Measurements from ENCODE around the gene ENHO. TPM values are rescaled to one million over a fixed set of nuclear protein-coding genes. Genes with fewer than 3 reads are reported as not detected.

ENHO gene
- polyA plus RNA-seq, 3 donors, result 2.3 to 3.2 (median 2.7) TPM

DNA sequence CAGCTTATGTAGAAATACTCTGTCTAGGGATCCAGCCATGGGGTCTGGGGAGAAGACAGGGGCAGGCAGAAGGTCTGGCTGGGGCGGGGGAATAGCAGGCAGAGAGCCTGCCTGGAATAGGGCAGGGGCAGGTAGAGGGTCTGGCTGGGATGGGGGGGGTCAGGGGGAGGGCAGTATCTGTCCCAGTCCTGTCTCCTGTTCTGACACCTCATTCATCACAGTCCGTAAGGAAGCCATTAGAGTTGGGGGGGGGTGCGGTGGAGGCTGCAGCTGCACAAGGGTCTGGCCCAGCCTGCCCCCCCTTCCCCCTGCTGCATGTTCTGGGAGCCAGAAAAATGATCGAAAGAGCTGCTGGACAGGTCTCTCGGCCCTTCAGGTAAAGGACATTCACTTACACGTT is 34.2 kb upstream of the ENHO start:
- H3K9me3 ChIP-seq (replicated peaks in 1 of 2; ENCODE audit: control insufficient read depth in 1 of 2, insufficient read depth in 1 of 2, low read length in 2 of 2), result peaks cover 0 to under 1% of the 10 kb centered on the region in 2 donors
- H3K9ac ChIP-seq (ENCODE audit: insufficient read depth, low read length, poor library complexity, severe bottlenecking), result no peak overlapping the region
- intact Hi-C loops (cut with micrococcal nuclease), result no loop called here
- no peaks in the 10 kb centered on the region for H3K36me3 ChIP-seq (replicated peaks in 1 of 2; ENCODE audit: control insufficient read depth in 1 of 2, insufficient read depth in 2 of 2, low read length in 2 of 2)
- H3K36me3 Mint-ChIP-seq, result no peaks in the 10 kb centered on the region
- TF ChIP-seq, protein P1, sequence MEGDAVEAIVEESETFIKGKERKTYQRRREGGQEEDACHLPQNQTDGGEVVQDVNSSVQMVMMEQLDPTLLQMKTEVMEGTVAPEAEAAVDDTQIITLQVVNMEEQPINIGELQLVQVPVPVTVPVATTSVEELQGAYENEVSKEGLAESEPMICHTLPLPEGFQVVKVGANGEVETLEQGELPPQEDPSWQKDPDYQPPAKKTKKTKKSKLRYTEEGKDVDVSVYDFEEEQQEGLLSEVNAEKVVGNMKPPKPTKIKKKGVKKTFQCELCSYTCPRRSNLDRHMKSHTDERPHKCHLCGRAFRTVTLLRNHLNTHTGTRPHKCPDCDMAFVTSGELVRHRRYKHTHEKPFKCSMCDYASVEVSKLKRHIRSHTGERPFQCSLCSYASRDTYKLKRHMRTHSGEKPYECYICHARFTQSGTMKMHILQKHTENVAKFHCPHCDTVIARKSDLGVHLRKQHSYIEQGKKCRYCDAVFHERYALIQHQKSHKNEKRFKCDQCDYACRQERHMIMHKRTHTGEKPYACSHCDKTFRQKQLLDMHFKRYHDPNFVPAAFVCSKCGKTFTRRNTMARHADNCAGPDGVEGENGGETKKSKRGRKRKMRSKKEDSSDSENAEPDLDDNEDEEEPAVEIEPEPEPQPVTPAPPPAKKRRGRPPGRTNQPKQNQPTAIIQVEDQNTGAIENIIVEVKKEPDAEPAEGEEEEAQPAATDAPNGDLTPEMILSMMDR (IDR thresholded peaks at IDR 0.05), result no peak
- peaks cover 19 to 33% (median 21%) of the 10 kb centered on the region in 3 donors for H3K27me3 Mint-ChIP-seq (ENCODE audit: low read depth in 3 of 3)
- no peaks in the 10 kb centered on the region for H4K20me1 ChIP-seq (ENCODE audit: insufficient read depth, low read length)
- no peak overlapping the region for H3K4me2 ChIP-seq (replicated peaks; ENCODE audit: extremely low read depth, low read length, poor library complexity, severe bottlenecking)
- peaks cover 0 to 12% of the 10 kb centered on the region in 2 donors for H3K27me3 ChIP-seq (ENCODE audit: control insufficient read depth in 2 of 2, insufficient read depth in 2 of 2, low read length in 2 of 2)
- no peaks in the 10 kb centered on the region for H3K4me1 ChIP-seq (ENCODE audit: control insufficient read depth in 1 of 2, insufficient read depth in 2 of 2, low read length in 2 of 2)
- H3K27ac ChIP-seq (ENCODE audit: low read depth in 1 of 2, low read length in 2 of 2), result no peak overlapping the region
- no peak for DNase-seq
- H3K4me3 ChIP-seq (replicated peaks in 1 of 3; ENCODE audit: low read depth in 2 of 3, low read length in 3 of 3), result no peak overlapping the region
- peaks cover 0 to 4% (median 3%) of the 10 kb centered on the region in 7 donors for H3K9me3 Mint-ChIP-seq
- H3K79me2 ChIP-seq (ENCODE audit: insufficient read depth, low read length), result no peaks in the 10 kb centered on the region
- no peak overlapping the region for H2AFZ ChIP-seq (ENCODE audit: insufficient read depth, low read depth, low read length, poor library complexity, severe bottlenecking)
- H3K27ac Mint-ChIP-seq, result no peak overlapping the region
- no peaks in the 10 kb centered on the region for H3K4me1 Mint-ChIP-seq
- no peak overlapping the region for H3K4me3 Mint-ChIP-seq
- WGBS (ENCODE audit: insufficient coverage), result no CpG with 5 or more reads among the region's 6 CpGs

DNA sequence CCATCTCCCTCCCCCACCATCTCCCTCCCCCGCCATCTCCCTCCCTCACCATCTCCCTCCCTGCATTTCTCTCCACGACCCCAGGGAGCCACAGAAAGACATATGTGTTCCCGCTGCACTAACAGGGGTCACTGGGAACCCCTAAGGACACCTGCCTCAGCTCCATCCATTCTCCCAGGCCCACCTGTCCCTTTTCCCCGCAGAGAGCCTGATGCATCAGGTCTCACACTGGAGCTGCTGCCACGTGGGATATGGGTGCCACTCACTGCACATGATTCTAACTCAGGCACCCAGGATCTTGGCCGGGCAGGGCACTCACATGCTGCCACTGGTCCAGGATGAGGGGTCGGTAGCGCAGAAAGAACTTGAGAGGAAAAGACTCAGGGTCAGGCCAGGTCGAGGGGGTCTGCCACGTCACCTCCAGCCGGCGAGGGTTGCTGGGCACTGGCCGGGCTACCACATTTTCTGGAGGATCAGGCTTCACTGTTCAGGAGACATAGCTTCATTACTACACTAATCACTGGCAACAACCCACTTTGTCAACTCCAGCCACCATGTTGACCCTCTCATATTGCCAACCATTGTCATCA is 33.2 kb upstream of the ENHO start:
- Histone ChIP-seq H3K36me3 (replicated peaks in 1 of 2; ENCODE audit: control insufficient read depth in 1 of 2, insufficient read depth in 2 of 2, low read length in 2 of 2) (no peaks in the 10 kb centered on the region), H3K79me2 (ENCODE audit: insufficient read depth, low read length) (no peaks in the 10 kb centered on the region), H3K4me2 (replicated peaks; ENCODE audit: extremely low read depth, low read length, poor library complexity, severe bottlenecking) (no peak overlapping the region), H3K9ac (ENCODE audit: insufficient read depth, low read length, poor library complexity, severe bottlenecking) (no peak overlapping the region), H2AFZ (ENCODE audit: insufficient read depth, low read depth, low read length, poor library complexity, severe bottlenecking) (no peak overlapping the region), H4K20me1 (ENCODE audit: insufficient read depth, low read length) (no peaks in the 10 kb centered on the region), H3K4me3 (replicated peaks in 1 of 3; ENCODE audit: low read depth in 2 of 3, low read length in 3 of 3) (no peak overlapping the region), H3K9me3 (replicated peaks in 1 of 2; ENCODE audit: control insufficient read depth in 1 of 2, insufficient read depth in 1 of 2, low read length in 2 of 2) (no peaks in the 10 kb centered on the region), H3K27ac (ENCODE audit: low read depth in 1 of 2, low read length in 2 of 2) (no peak overlapping the region), H3K4me1 (ENCODE audit: control insufficient read depth in 1 of 2, insufficient read depth in 2 of 2, low read length in 2 of 2) (no peaks in the 10 kb centered on the region), H3K27me3 (ENCODE audit: control insufficient read depth in 2 of 2, insufficient read depth in 2 of 2, low read length in 2 of 2) (peaks cover 0 to 12% of the 10 kb centered on the region in 2 donors)
- Mint-ChIP-seq H3K27ac (no peak overlapping the region), H3K36me3 (no peaks in the 10 kb centered on the region), H3K4me1 (no peaks in the 10 kb centered on the region), H3K4me3 (no peak overlapping the region), H3K27me3 (ENCODE audit: low read depth in 3 of 3) (peaks cover 19 to 32% (median 19%) of the 10 kb centered on the region in 3 donors), H3K9me3 (no peaks in the 10 kb centered on the region)
- no peak for DNase-seq
- intact Hi-C loops (cut with micrococcal nuclease), result no loop called here
- WGBS (ENCODE audit: insufficient coverage), result 87% methylated on average over 13 of the region's 13 CpGs
- TF ChIP-seq, protein P1 (IDR thresholded peaks at IDR 0.05), result no peak

Measured in CD14-positive monocyte (primary cell).